ENCODE results near the gene REXO1.

Gene REXO1

DNA sequence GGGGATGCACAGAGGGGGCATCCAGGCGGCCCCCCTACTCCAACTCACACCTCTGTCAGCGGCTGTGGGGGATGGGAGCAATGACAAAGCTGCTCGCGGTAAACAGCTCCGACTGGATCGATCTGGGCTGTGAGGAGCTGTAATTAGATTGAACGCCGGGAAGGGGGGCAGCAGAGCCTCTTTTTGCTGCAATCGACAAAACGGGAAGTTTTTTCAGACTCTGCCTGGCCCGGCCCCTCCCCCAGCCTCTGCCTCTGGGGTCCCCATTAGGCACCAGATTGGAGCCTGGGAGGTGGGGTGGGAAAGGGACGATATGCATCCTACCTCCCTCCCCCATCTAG, 78.7 kb downstream of the REXO1 start:
- TF ChIP-seq POLR2A (IDR thresholded peaks at IDR 0.05; ENCODE audit: low read length): no peak
- TF ChIP-seq GATA1 (IDR thresholded peaks at IDR 0.05; ENCODE audit: low read depth, low read length): no peak
- no peak for DNase-seq

DNA sequence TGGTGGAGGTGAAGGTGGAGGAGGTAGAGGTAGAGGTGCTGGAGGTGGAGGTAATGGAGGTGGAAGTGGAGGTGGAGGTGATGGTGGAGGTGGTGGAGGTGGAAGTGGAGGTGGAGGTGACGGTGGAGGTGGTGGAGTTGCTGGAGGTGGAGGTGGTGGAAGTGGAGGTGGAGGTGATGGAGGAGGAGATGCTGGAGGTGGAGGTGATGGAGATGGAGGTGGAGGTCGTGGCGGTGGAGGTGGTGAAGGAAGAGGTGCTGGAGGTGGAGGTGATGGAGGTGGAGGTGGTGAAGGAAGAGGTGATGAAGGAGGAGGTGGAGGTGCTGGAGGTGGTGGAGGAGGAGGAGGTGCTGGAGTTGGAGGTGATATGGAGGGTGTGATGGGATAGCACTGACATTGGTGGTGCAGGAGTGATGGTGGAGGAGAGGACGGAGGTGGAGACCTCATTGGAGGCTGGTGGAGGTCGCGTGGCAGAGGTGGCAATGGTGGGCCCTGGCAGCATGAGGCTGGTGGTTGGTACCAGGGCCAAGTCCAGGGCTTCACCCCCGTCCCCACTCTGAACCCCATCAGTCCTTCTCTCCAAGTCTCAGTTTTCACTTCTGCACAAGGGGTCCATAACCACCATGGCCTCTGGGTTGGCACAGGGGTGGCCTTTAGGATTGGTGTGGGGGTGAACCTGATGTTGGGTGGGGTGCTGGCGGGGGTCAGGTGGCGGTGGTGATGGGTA, 79.2 kb downstream of the REXO1 start:
- no peak for DNase-seq
- no peak for TF ChIP-seq GATA1 (IDR thresholded peaks at IDR 0.05; ENCODE audit: low read depth, low read length)
- TF ChIP-seq POLR2A (IDR thresholded peaks at IDR 0.05; ENCODE audit: low read length): no peak

DNA sequence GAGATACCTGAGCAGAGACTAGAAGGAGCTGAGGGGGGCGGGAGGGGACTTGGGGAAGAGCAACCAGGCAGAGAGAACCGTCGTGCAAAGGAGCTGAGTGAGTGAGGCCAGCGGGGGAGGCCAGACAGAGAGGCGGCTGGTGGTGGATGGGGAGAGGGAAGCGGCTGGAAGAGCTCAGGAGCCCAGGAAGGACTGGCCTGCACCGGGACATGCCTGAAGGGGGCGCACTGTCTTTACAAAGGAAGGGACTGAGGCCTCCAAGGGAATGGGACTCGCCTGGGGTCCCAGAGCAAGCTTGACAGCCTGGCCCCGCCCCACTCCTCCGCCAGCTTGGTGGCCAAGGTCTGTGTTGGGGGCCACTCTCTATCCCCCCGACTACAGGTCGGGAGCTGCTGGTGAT, 80.0 kb downstream of the REXO1 start:
- peak in 1 of 2 experiments; percentile 35 for DNase-seq
- TF ChIP-seq GATA1 (IDR thresholded peaks at IDR 0.05; ENCODE audit: low read depth, low read length) (no peak), POLR2A (IDR thresholded peaks at IDR 0.05; ENCODE audit: low read length) (no peak)

DNA sequence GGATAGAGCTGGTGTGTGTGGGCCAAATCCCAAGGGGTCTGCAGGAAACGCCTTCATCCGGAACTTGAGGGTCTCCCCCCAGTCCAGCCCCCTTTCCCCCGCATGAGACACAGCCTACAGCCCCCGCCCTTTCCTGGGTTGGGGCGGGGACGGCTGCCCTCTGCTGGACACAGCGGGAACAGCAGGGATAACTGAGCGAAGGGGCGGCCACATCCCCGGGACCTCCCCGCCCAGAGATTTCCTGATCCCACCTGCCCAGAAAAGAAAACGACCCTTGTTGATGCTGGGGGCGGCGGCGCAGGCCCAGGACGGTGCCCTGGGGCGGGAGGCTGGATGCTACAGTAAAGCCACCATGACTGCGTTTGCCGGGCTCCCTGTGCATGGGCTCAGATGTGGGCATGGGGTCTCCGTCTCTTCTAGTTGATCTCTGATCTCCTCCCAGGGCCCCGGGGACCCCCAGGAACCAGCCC, 80.8 kb downstream of the REXO1 start:
- TF ChIP-seq POLR2A (IDR thresholded peaks at IDR 0.05; ENCODE audit: low read length) (no peak), GATA1 (IDR thresholded peaks at IDR 0.05; ENCODE audit: low read depth, low read length) (no peak)
- DNase-seq: peak in 1 of 2 experiments; percentile 70

DNA sequence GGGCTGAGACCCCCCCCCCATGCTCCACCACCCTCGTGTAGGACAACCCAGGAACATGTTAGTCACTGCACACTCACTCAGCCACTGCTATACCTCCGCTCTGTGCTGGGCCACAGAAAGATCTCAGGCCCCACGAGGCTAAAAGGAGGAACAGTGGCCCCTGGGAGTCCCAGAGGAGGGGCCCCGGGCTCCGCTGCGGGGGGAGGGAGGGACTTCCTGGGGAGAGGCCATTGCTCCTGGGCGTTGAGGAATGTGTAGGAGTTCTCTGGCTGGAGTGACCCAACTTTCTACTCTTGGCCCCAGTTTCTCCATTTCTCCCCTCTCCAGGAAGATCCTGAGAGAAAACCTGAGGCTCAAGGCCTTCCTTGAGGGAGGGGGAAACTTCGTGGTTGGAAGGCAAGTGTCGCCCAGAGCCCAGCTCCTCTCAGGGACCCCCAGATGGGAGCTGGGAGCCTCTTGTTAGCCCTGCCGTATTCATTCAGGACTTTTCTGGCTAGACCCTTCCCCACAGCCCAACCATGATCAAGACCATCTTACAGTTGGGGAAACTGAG, 81.4 kb downstream of the REXO1 start:
- DNase-seq: no peak
- TF ChIP-seq GATA1 (IDR thresholded peaks at IDR 0.05; ENCODE audit: low read depth, low read length) (no peak), POLR2A (IDR thresholded peaks at IDR 0.05; ENCODE audit: low read length) (no peak)

DNA sequence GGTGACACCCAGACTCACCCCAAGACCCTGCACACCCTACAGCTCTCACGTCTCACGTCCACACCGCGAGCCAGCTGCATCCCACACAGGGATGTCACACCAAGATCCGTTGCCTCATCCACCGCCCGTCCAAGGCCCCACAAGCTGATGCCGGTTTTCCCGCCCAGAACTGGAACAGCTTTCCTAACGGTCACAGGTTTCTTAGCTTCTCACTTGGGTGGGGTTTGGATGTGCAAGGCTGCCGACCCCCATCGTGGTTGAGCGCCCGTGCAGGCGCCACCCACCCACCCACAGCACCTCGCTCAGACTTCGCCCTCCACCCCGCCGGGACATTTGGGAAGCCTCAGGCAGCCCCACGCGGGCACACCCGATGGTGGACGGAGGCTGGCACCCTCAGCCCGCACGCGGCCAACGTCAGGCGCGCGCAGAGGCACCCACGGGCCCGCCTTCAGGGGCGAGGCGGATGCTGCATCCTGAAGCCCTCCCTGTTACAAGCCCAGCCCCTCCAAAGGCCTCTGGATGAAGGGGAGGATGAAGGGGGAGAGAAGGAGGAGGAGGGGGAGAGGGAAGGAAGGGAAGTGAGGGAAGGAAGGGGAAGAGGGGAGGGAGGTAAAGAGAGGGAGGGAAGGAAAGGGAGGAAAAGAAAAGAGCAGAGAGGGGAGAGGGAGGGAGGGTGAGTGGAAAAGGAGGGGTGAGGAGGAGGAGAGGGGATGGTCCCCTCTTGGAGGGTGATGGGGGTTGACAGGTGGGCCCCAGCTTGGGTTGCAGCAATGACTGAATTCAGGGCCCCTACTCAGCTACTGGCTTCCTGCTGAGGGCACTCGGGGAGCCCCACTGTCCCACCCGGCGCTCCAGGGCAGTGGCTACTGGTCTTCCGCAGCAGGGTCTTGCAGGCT, 82.1 kb downstream of the REXO1 start:
- DNase-seq: no peak
- TF ChIP-seq GATA1 (IDR thresholded peaks at IDR 0.05; ENCODE audit: low read depth, low read length): no peak
- TF ChIP-seq POLR2A (IDR thresholded peaks at IDR 0.05; ENCODE audit: low read length): no peak

Measured in erythroblast (primary cell).